PFSK-1 (cell line): ENCODE data around the gene PSPC1.

Experiments used
- FOXP2 ChIP-seq: optimal IDR thresholded peaks from 2 replicates; pipeline ENCODE3; 2011; ENCODE audit warnings: borderline replicate concordance, control low read depth, inconsistent platforms; ENCODE audit not compliant: insufficient read depth; ENCODE audit errors: extremely low read length, extremely low read depth
- POLR2AphosphoS5 ChIP-seq: IDR thresholded peaks from 2 replicates; pipeline ENCODE4 v1.6.1; 2012; ENCODE audit warnings: low read depth, mild to moderate bottlenecking, control low read depth, low read length, moderate library complexity
- REST ChIP-seq, 2 experiments: IDR thresholded peaks; 2 replicates each; pipeline versions ENCODE4 v1.6.1 to v1.8.0; 2011 to 2012; ENCODE audit warnings: low read depth in 2 of 2, low read length in 2 of 2, control low read depth in 1 of 2, inconsistent platforms in 1 of 2, mild to moderate bottlenecking in 1 of 2, moderate library complexity in 1 of 2; ENCODE audit not compliant: insufficient read depth in 1 of 2
- SIN3A ChIP-seq: IDR thresholded peaks from 2 replicates; pipeline ENCODE4 v1.6.1; 2012; ENCODE audit warnings: mild to moderate bottlenecking, low read length, moderate library complexity, borderline replicate concordance; ENCODE audit not compliant: insufficient read depth
- TAF1 ChIP-seq: IDR thresholded peaks from 2 replicates; pipeline ENCODE4 v1.6.1; 2012; ENCODE audit warnings: low read length, control low read depth, borderline replicate concordance; ENCODE audit not compliant: insufficient read depth

PSPC1 gene

GRCh38 chr13:19772306-19772705 is 10.4 kb downstream of the PSPC1 start:
- TF ChIP-seq REST (IDR thresholded peaks at IDR 0.05; ENCODE audit: insufficient read depth in 1 of 2, low read depth in 2 of 2, low read length in 2 of 2) (no peak), TAF1 (no peak), FOXP2 (no peak), POLR2AphosphoS5 (no peak), SIN3A (no peak)

- TF ChIP-seq REST (IDR thresholded peaks at IDR 0.05; ENCODE audit: insufficient read depth in 1 of 2, low read depth in 2 of 2, low read length in 2 of 2): no peak
- no peak for TF ChIP-seq TAF1
- TF ChIP-seq FOXP2: no peak
- no peak for TF ChIP-seq POLR2AphosphoS5
These were observed 12.9 kb downstream of the PSPC1 start for GRCh38 chr13:19769854-19770253.

GRCh38 chr13:19767966-19768365 is 14.8 kb downstream of the PSPC1 start:
- TF ChIP-seq POLR2AphosphoS5: no peak
- no peak for TF ChIP-seq REST (IDR thresholded peaks at IDR 0.05; ENCODE audit: insufficient read depth in 1 of 2, low read depth in 2 of 2, low read length in 2 of 2)
- TF ChIP-seq FOXP2: no peak
- no peak for TF ChIP-seq TAF1
- no peak for TF ChIP-seq SIN3A

GRCh38 chr13:19766591-19766990 is 16.2 kb downstream of the PSPC1 start:
- TF ChIP-seq FOXP2: no peak
- TF ChIP-seq TAF1: no peak
- TF ChIP-seq SIN3A: no peak

DNA sequence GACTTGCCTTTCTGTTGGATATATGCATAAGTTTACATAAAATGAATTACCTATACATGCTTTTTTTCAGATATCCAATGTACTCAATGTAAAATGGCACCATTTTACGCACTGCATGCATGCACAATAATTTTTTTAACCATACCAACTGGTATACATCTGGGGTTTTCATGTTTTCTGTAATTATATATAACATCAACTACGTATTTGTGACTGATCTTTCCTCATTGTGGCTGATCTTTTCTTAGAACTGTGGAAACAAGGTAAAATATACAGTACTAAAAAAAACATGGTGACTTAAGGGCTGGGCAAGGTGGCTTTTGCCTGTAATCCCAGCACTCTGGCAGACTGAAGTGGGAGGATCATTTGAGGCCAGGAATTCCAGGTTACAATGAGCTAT is 18.5 kb downstream of the PSPC1 start:
- TF ChIP-seq FOXP2: no peak
- no peak for TF ChIP-seq SIN3A
- no peak for TF ChIP-seq TAF1
- TF ChIP-seq REST (IDR thresholded peaks at IDR 0.05; ENCODE audit: insufficient read depth in 1 of 2, low read depth in 2 of 2, low read length in 2 of 2): no peak
- no peak for TF ChIP-seq POLR2AphosphoS5
